Spinal cord (tissue), 10 donors: ENCODE data around the gene GSAP. TPM values are rescaled to one million over a fixed set of nuclear protein-coding genes. Genes with fewer than 3 reads are reported as not detected.

Experiments
- DNase-seq, 6 donors: peaks; one replicate each; pipeline versions ENCODE4 v3.0.0 to v3.0.0-alpha.2; 2013 to 2015; ENCODE audit warnings: low spot score in 6 of 6, low read depth in 4 of 6
- H3K27ac ChIP-seq: one replicate; pipeline ENCODE4 v1.5.1; 2013; ENCODE audit warnings: low read depth, low read length, control low read depth
- H3K27me3 ChIP-seq: one replicate; pipeline ENCODE4 v1.6.1; 2013; ENCODE audit warnings: low read length; ENCODE audit not compliant: control insufficient read depth, insufficient read depth
- H3K36me3 ChIP-seq: one replicate; pipeline ENCODE4 v1.6.1; 2013; ENCODE audit warnings: low read length; ENCODE audit not compliant: control insufficient read depth, insufficient read depth
- H3K4me1 ChIP-seq: one replicate; pipeline ENCODE4 v1.6.1; 2013; ENCODE audit warnings: low read length; ENCODE audit not compliant: control insufficient read depth, insufficient read depth
- H3K4me3 ChIP-seq: one replicate; pipeline ENCODE4 v1.5.1; 2013; ENCODE audit warnings: low read depth, low read length, control low read depth
- H3K9me3 ChIP-seq: one replicate; pipeline ENCODE4 v1.6.1; 2013; ENCODE audit warnings: low read length; ENCODE audit not compliant: control insufficient read depth, insufficient read depth
- WGBS: methylation state at CpG from one replicate; pipeline ENCODE4 v1.1.5; 2013; ENCODE audit warnings: missing lambda C conversion rate; ENCODE audit not compliant: insufficient coverage; 5-methylcytosine and 5-hydroxymethylcytosine counted together
- polyA plus RNA-seq, 2 donors: library from polyadenylated mRNA; unstranded; fragments of 120-200 nt; gene quantifications; one replicate each; pipeline ENCODE4 v1.2.1, GENCODE V29; 2013; ENCODE audit not compliant: insufficient read length in 2 of 2
- total RNA-seq, 2 donors: library from RNA; depleted of rRNA in 1 of 2; stranded (reverse); fragments of 120-200 nt in 1 of 2; fragments of >200 nt in 1 of 2; gene quantifications; one replicate each; pipeline versions ENCODE4 v1.2.3 to v1.2.4, GENCODE V29; 2013 to 2014
- donor health status: healthy.

The GSAP gene
- total and polyA plus RNA-seq, 4 donors: 11.2 to 18.4 (median 14.7) TPM

DNA sequence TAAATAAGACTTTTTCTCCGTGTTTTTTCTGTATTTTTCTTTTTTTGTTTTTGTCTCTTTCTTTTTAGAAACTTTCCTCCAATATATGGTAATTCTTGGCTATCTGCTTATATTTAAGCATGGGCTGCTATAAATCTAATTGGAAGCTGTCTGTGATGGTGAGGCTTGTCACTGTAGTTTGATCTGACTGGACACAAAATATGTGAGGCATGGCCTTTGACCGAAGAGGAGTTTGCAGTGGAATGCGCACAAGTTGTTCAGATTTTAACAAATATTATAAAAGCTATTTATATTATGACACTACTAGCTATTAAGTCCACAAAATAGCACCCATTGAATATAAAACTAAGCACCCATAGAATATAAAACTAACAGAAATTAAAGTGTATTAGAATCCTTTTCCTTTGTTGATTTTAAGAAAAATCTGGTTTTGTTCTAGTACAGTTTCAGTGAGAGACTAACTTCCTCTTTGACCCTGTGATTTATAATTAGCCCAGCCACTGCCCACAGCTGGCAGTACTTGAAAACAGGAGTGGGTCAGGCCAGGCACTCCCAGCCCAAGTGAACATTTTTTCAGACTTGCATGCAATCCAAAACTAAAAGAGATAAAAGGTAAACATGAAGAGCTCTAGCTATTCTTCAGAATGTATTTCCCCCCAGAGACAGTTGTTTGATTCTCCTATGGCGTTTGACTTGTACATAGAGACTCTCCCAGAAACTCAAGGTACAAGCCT lies 146.6 kb downstream of the GSAP start:
- H3K9me3 ChIP-seq: no peaks in the 10 kb centered on the region
- DNase-seq: no peak
- no peaks in the 10 kb centered on the region for H3K27me3 ChIP-seq
- no CpG with 5 or more reads among the region's 4 CpGs for WGBS
- no peaks in the 10 kb centered on the region for H3K36me3 ChIP-seq
- H3K4me1 ChIP-seq: no peaks in the 10 kb centered on the region
- H3K27ac ChIP-seq: no peak overlapping the region
- no peak overlapping the region for H3K4me3 ChIP-seq

DNA sequence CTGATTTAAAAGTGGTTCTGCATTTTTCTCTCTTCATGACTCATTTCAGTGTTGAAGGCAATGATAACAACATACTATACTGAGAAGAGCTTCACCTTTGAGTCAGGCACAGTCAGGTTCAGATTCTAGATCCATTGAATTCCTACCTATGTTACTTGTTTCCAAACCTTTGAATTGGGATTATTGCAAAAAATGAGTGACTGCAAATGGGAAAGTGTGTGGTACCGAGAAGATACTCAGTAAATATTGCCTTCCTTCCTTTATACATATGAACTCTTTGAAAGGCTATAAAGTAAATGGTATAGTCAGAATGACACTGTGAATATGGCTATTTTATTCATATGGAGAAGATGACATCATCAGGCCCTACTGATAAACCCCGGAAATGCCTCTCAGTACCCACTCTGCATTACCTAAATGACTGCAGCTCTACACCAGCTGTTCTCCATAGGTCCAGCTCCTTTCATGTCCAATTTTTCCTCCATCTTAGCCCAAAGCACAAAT lies 149.8 kb downstream of the GSAP start:
- Histone ChIP-seq H3K27me3 (no peaks in the 10 kb centered on the region), H3K36me3 (no peaks in the 10 kb centered on the region), H3K4me1 (no peaks in the 10 kb centered on the region), H3K27ac (no peak overlapping the region), H3K9me3 (no peaks in the 10 kb centered on the region), H3K4me3 (no peak overlapping the region)
- DNase-seq: no peak
- WGBS: 100% methylated on average over 1 of the region's 2 CpGs

DNA sequence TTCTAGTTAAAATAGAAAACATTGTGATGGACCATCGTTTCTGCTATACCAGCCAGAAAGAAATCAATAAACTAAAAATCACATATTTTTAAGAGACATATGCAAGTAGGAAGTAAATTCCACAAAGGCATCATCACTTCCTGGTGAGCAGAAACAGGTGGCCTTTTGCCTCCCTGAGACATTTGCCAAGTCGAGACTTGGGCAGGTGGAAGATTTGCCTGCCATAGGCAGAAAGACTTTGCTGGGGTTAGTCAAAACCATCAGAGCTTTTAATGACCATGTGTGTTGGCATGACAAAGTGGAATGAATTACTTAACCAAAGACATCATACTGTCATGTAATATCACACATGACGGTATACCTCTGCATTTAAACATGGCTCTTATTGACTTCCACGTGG lies 150.5 kb downstream of the GSAP start:
- Histone ChIP-seq H3K4me3 (no peak overlapping the region), H3K9me3 (no peaks in the 10 kb centered on the region), H3K36me3 (no peaks in the 10 kb centered on the region), H3K4me1 (no peaks in the 10 kb centered on the region), H3K27me3 (no peaks in the 10 kb centered on the region), H3K27ac (no peak overlapping the region)
- WGBS: no CpG with 5 or more reads among the region's 4 CpGs
- DNase-seq: no peak

DNA sequence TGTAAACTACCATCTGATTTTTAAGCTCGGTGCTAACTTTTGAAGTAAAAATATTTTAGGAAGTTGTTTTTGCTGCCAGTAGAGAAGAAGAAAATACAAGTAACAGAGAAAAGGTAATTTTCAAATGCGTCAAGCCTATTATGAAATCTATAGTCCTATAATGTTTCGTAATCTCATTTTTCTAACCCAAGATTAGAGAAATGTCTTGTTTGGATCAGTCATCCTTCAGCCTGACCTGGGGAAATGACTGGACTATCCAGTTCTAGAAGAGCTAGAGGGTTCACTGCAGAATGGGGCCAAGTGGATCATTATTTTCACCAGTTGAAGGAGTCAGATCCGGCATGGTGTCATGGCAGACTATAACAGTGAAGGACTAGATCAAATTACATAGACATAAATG lies 153.8 kb downstream of the GSAP start:
- no peaks in the 10 kb centered on the region for H3K4me1 ChIP-seq
- DNase-seq: no peak
- H3K27ac ChIP-seq: no peak overlapping the region
- H3K4me3 ChIP-seq: no peak overlapping the region
- no peaks in the 10 kb centered on the region for H3K27me3 ChIP-seq
- H3K36me3 ChIP-seq: no peaks in the 10 kb centered on the region
- 100% methylated on average over 1 of the region's 4 CpGs for WGBS
- no peaks in the 10 kb centered on the region for H3K9me3 ChIP-seq

Other genes with a start within 250 kb of the GSAP start
- 100 to 1,000 TPM; 126 to 135 TPM for gene FGL2, start 216.5 kb downstream of the GSAP start, total RNA-seq
- gene FGL2, start 216.5 kb downstream of the GSAP start, polyA plus RNA-seq: 10 to 100 TPM in 1 of 2 donors, 1 to 10 TPM in 1; 3.9 to 12.8 TPM
- gene PTPN12, start 120.9 kb upstream of the GSAP start, total RNA-seq: 10 to 100 TPM; 52.2 to 92.9 TPM
- gene PTPN12, start 120.9 kb upstream of the GSAP start, polyA plus RNA-seq: 10 to 100 TPM; 53.9 to 60.3 TPM